H1 (cell line): ENCODE measurements around the gene SEC61G. TPM values are rescaled to one million over a fixed set of nuclear protein-coding genes. Genes with fewer than 3 reads are reported as not detected.

Experiments used
- CTCF ChIA-PET: fragments of 300-600 bp; sonication (Branson Sonifier 250); formaldehyde crosslinking; loops from one replicate; lab custom pipeline; 2021; ENCODE audit not compliant: partially characterized antibody; lab: Charles Lee
- POLR2A ChIA-PET: fragments of 300-600 bp; sonication (Branson Sonifier 250); formaldehyde crosslinking; loops from one replicate; lab custom pipeline; 2021; ENCODE audit warnings: inconsistent platforms; ENCODE audit not compliant: partially characterized antibody; lab: Charles Lee
- DNase-seq, 2 experiments: peaks; one replicate each; pipeline versions ENCODE4 v3.0.0 to v3.0.0-alpha.2; 2010 to 2022; ENCODE audit warnings: low spot score in 2 of 2, low read depth in 1 of 2, mixed read lengths in 1 of 2
- FAIRE-seq: peaks from 2 replicates; lab custom pipeline; 2011; peaks lifted over from hg19 to GRCh38; lab: Jason Lieb, UNC
- H2AFZ ChIP-seq: 2 replicates; pipeline ENCODE4 v1.8.1; 2012; ENCODE audit warnings: low read length, inconsistent platforms
- H2AK5ac ChIP-seq: 2 replicates; pipeline ENCODE4 v1.6.1; 2013; ENCODE audit warnings: low read depth, low read length
- H2BK120ac ChIP-seq: replicated peaks from 2 replicates; pipeline ENCODE3; 2013; ENCODE audit warnings: low read depth, low read length, inconsistent platforms
- H2BK12ac ChIP-seq: 2 replicates; pipeline ENCODE4 v1.6.1; 2013; ENCODE audit warnings: low read depth, low read length
- H2BK15ac ChIP-seq: 2 replicates; pipeline ENCODE4 v1.6.1; 2013; ENCODE audit warnings: low read length
- H2BK20ac ChIP-seq: 2 replicates; pipeline ENCODE4 v1.6.1; 2013; ENCODE audit warnings: low read length
- H2BK5ac ChIP-seq: 2 replicates; pipeline ENCODE4 v1.6.1; 2013; ENCODE audit warnings: low read depth, low read length
- H3K14ac ChIP-seq: 2 replicates; pipeline ENCODE4 v1.6.1; 2013; ENCODE audit warnings: inconsistent platforms; ENCODE audit not compliant: insufficient read length
- H3K18ac ChIP-seq: 2 replicates; pipeline ENCODE4 v1.6.1; 2013; ENCODE audit warnings: low read length; ENCODE audit errors: extremely low read depth
- H3K23ac ChIP-seq: 2 replicates; pipeline ENCODE4 v1.6.1; 2013; ENCODE audit warnings: inconsistent platforms; ENCODE audit not compliant: insufficient read length
- H3K23me2 ChIP-seq: 2 replicates; pipeline ENCODE4 v1.6.1; 2013; ENCODE audit warnings: low read depth, low read length
- H3K27ac ChIP-seq: 2 replicates; pipeline ENCODE4 v1.6.1; 2011; ENCODE audit warnings: low read depth, low read length, inconsistent platforms
- H3K27me3 ChIP-seq, 4 experiments: replicated peaks in 1 of 4; 1 replicate in 1 of 4; 2 replicates in 3 of 4; pipeline versions ENCODE4 v1.6.1 to v1.8.1; 2011 to 2013; ENCODE audit warnings: low read length in 3 of 4, mild to moderate bottlenecking in 3 of 4, inconsistent platforms in 2 of 4, mixed read lengths in 2 of 4, moderate library complexity in 1 of 4; ENCODE audit not compliant: control insufficient read depth in 3 of 4, insufficient read depth in 3 of 4; ENCODE audit errors: extremely low read depth in 1 of 4
- H3K36me3 ChIP-seq, 4 experiments: 2 replicates each; pipeline versions ENCODE4 v1.6.1 to v1.8.1; 2011 to 2013; ENCODE audit warnings: mild to moderate bottlenecking in 4 of 4, low read length in 3 of 4, moderate library complexity in 2 of 4, control low read depth in 1 of 4, inconsistent platforms in 1 of 4; ENCODE audit not compliant: insufficient read depth in 4 of 4, control insufficient read depth in 2 of 4
- H3K4ac ChIP-seq: replicated peaks from 2 replicates; pipeline ENCODE3; 2013; ENCODE audit warnings: low read length, low read depth, mixed read lengths, inconsistent platforms; ENCODE audit not compliant: insufficient read length
- H3K4me1 ChIP-seq, 4 experiments: replicated peaks in 1 of 4; 1 replicate in 1 of 4; 2 replicates in 3 of 4; pipeline versions ENCODE4 v1.6.1 to v1.8.1; 2011 to 2013; ENCODE audit warnings: low read length in 3 of 4, inconsistent platforms in 2 of 4, mixed read lengths in 1 of 4; ENCODE audit not compliant: insufficient read depth in 4 of 4, control insufficient read depth in 3 of 4
- H3K4me2 ChIP-seq, 2 experiments: 2 replicates each; pipeline versions ENCODE4 v1.6.1 to v1.8.1; 2011 to 2013; ENCODE audit warnings: low read depth in 2 of 2, low read length in 2 of 2, control low read depth in 1 of 2, inconsistent platforms in 1 of 2, mild to moderate bottlenecking in 1 of 2; ENCODE audit not compliant: insufficient read depth in 1 of 2
- H3K4me3 ChIP-seq, 4 experiments: fragments of 200-600, 300-600 bp in 1 of 4; sonication (generic), shearing (Covaris generic), sonication (Bioruptor Twin) in 1 of 4; 2 replicates each; pipeline versions ENCODE4 v1.5.1 to v1.8.1; 2011 to 2016; ENCODE audit warnings: low read length in 4 of 4, low read depth in 3 of 4, control low read depth in 2 of 4, inconsistent platforms in 2 of 4, mild to moderate bottlenecking in 2 of 4, mixed read lengths in 1 of 4, moderate library complexity in 1 of 4; ENCODE audit not compliant: insufficient read depth in 2 of 4; ENCODE audit errors: extremely low read depth in 1 of 4
- H3K56ac ChIP-seq: replicated peaks from 2 replicates; pipeline ENCODE3; 2013; ENCODE audit warnings: low read depth, mild to moderate bottlenecking, mixed read lengths, low read length, inconsistent platforms; ENCODE audit not compliant: insufficient read length
- H3K79me1 ChIP-seq: 2 replicates; pipeline ENCODE4 v1.6.1; 2013; ENCODE audit warnings: low read depth, low read length, control low read depth
- H3K79me2 ChIP-seq, 2 experiments: 2 replicates each; pipeline versions ENCODE4 v1.6.1 to v1.8.1; 2012 to 2013; ENCODE audit warnings: low read length in 2 of 2, mild to moderate bottlenecking in 2 of 2, inconsistent platforms in 1 of 2; ENCODE audit not compliant: insufficient read depth in 2 of 2, control insufficient read depth in 1 of 2
- H3K9ac ChIP-seq, 4 experiments: replicated peaks in 1 of 4; 1 replicate in 1 of 4; 2 replicates in 3 of 4; pipeline versions ENCODE4 v1.6.1 to v1.8.1; 2011 to 2013; ENCODE audit warnings: low read depth in 3 of 4, low read length in 3 of 4, control low read depth in 2 of 4, mild to moderate bottlenecking in 2 of 4, moderate library complexity in 2 of 4, inconsistent platforms in 1 of 4; ENCODE audit errors: extremely low read depth in 1 of 4
- H3K9me3 ChIP-seq, 2 experiments: 2 replicates each; pipeline versions ENCODE4 v1.6.1 to v1.8.1; 2012 to 2013; ENCODE audit warnings: mild to moderate bottlenecking in 2 of 2, moderate library complexity in 2 of 2, control low read depth in 1 of 2, inconsistent platforms in 1 of 2, low read depth in 1 of 2, low read length in 1 of 2, mixed read lengths in 1 of 2; ENCODE audit not compliant: insufficient read depth in 2 of 2
- H4K20me1 ChIP-seq, 2 experiments: replicated peaks in 1 of 2; 2 replicates each; pipeline versions ENCODE3 to v1.8.1; 2011 to 2013; ENCODE audit warnings: inconsistent platforms in 2 of 2, low read length in 2 of 2, mild to moderate bottlenecking in 1 of 2; ENCODE audit not compliant: insufficient read depth in 2 of 2, control insufficient read depth in 1 of 2
- H4K5ac ChIP-seq: 2 replicates; pipeline ENCODE4 v1.6.1; 2013; ENCODE audit warnings: low read length, low read depth, mixed read lengths, inconsistent platforms; ENCODE audit not compliant: insufficient read length
- H4K8ac ChIP-seq: 2 replicates; pipeline ENCODE4 v1.8.0; 2013; ENCODE audit warnings: mild to moderate bottlenecking, moderate library complexity, low read length, inconsistent platforms; ENCODE audit not compliant: insufficient read depth; ENCODE audit errors: extremely low read depth
- H4K91ac ChIP-seq: replicated peaks from 2 replicates; pipeline ENCODE3; 2013; ENCODE audit warnings: low read length, mixed read lengths, inconsistent platforms; ENCODE audit not compliant: insufficient read length
- EP300 ChIP-seq, 2 experiments: IDR thresholded peaks; 1 replicate in 1 of 2; 2 replicates in 1 of 2; pipeline ENCODE4 v1.6.1; 2011 to 2012; ENCODE audit warnings: low read depth in 2 of 2, low read length in 2 of 2, mild to moderate bottlenecking in 2 of 2, borderline replicate concordance in 1 of 2, inconsistent platforms in 1 of 2, moderate library complexity in 1 of 2
- JUND ChIP-seq: IDR thresholded peaks from 2 replicates; pipeline ENCODE4 v1.6.1; 2011; ENCODE audit warnings: mild to moderate bottlenecking, improper control_type of control experiment, low read length
- NANOG ChIP-seq: IDR thresholded peaks from 2 replicates; pipeline ENCODE4 v1.6.1; 2011; ENCODE audit warnings: low read length, low read depth, mild to moderate bottlenecking, inconsistent platforms; ENCODE audit not compliant: insufficient read depth, poor library complexity, severe bottlenecking
- POU5F1 ChIP-seq: IDR thresholded peaks from 2 replicates; pipeline ENCODE4 v1.6.1; 2011; ENCODE audit warnings: low read depth, mild to moderate bottlenecking, low read length, moderate library complexity
- TAF7 ChIP-seq: optimal IDR thresholded peaks from 2 replicates; pipeline ENCODE3; 2011; ENCODE audit warnings: low read depth, mild to moderate bottlenecking, inconsistent platforms, low read length, moderate library complexity, borderline replicate concordance
- ZNF274 ChIP-seq: IDR thresholded peaks from 2 replicates; pipeline ENCODE4 v1.7.0; 2012; ENCODE audit warnings: low read length, borderline replicate concordance; ENCODE audit errors: extremely low read depth
- WGBS, 2 experiments: shearing (Covaris generic) in 1 of 2; methylation state at CpG; one replicate each; pipeline versions ENCODE4 v1.1.6 to v1.1.7; 2013 to 2015; ENCODE audit warnings: low lambda C conversion rate in 2 of 2, mixed read lengths in 2 of 2, inconsistent platforms in 1 of 2, low coverage in 1 of 2, missing lambda C conversion rate in 1 of 2; ENCODE audit not compliant: insufficient replicate concordance in 2 of 2, insufficient coverage in 1 of 2, insufficient read length in 1 of 2; ENCODE audit errors: extremely low coverage in 1 of 2, missing lambda C conversion rate in 1 of 2; 5-methylcytosine and 5-hydroxymethylcytosine counted together
- polyA plus RNA-seq, 7 experiments: library from polyadenylated mRNA; depleted of rRNA in 3 of 7; stranded (reverse) in 5 of 7; unstranded in 2 of 7; fragments of >200 nt in 5 of 7; fragments of 200-250 nt in 2 of 7; gene quantifications; 1 replicate in 5 of 7; 2 replicates in 1 of 7; 4 replicates in 1 of 7; pipeline versions ENCODE4 v1.2.1 to v1.2.3, GENCODE V29; 2011 to 2013; ENCODE audit warnings: missing spikeins in 2 of 7, mixed read lengths in 2 of 7
- total RNA-seq: library from RNA; stranded (reverse); fragmentation: NEBNext Ultra II Directional; extraction: Animal tissue kit (Norgen Biotek cat#: 25700); gene quantifications from 2 replicates; pipeline ENCODE4 v1.2.1, GENCODE V29; 2021

Gene SEC61G
- total and polyA plus RNA-seq, 2 of the 8 experiments (the other 6 are each of a cell fraction or from before 2014, with no cell fraction given): 142 to 274 TPM

DNA sequence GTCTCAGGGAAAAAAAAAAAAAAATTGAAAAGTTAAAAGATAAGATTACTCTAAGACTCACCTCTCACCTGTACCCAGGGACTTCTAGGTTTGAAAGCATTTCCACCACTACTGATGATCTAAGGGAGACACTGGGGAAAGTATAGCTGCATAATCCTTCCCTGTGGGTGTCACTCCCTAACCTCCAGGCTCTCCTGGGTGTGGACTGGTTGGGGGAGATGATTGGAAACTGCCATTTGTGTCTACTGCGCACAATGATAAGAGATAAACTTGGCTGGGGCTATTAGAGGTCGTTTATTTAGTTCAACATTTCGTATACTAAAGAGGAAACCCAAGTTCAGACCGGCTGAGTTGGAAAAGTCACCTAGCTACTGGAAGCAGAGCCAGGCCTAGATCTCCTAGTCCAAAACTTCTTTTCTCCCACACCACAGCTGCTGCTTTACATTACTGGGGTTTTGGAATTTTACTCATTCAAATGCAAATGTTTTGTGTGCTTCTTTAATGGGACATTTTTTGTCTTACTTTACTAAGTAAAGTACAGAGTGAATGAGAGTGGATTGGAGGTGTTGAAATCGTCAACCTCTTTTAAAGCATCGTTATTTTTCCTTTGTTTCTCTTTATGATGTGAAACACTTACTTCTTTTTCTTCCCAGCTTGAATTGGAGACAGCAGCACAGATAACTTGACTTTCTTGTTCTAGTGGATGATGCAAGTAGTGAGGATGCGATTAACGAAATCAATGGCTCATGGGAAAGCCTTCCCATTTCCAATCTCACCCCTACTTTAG lies 22.3 kb upstream of the SEC61G start:
- POLR2A ChIA-PET: interaction anchor here (0.7 to 1.6 kb wide), 4 partner anchors 15 to 635 kb away, joined by 3 to 5 read pairs (median 4); partner anchors contain the start of gene SEC61G
- peak; percentile 22; the same call in 1 of the 2 replicates for TF ChIP-seq POU5F1
- TF ChIP-seq ZNF274: no peak
- 0 out of 2 replicates have a peak, but pooled peaks have one; percentile 11 for TF ChIP-seq JUND
- TF ChIP-seq NANOG: peak; percentile 63
- no peak for TF ChIP-seq TAF7
- TF ChIP-seq EP300 (IDR thresholded peaks at IDR 0.05; ENCODE audit: borderline replicate concordance in 1 of 2, low read depth in 2 of 2, low read length in 2 of 2): peak in 1 of 2 experiments; percentile 62; a peak in 1 of 3 replicates

More for the DNA sequence above, 22.3 kb upstream of the SEC61G start:
- peak; percentile 52 for FAIRE-seq
- H3K79me2 ChIP-seq: no peaks in the 10 kb centered on the region
- H3K23ac ChIP-seq: no peak overlapping the region
- no peak overlapping the region for H3K14ac ChIP-seq
- H4K5ac ChIP-seq: no peak overlapping the region
- H2BK120ac ChIP-seq: peak overlapping the region; percentile 19
- H4K91ac ChIP-seq: peak overlapping the region; percentile 78
- no peak overlapping the region for H2AK5ac ChIP-seq
- H3K9ac ChIP-seq: no peak overlapping the region; a peak in 1 of 7 replicates
- H2BK15ac ChIP-seq: no peak overlapping the region
- 40% methylated on average over 8 of the region's 8 CpGs; no CpG with 5 or more reads in 1 of the 2 experiments for WGBS, 2 experiments
- H3K4ac ChIP-seq: peak overlapping the region; percentile 63
- H3K79me1 ChIP-seq: no peaks in the 10 kb centered on the region
- H4K8ac ChIP-seq: no peak overlapping the region
- H3K4me1 ChIP-seq: peaks cover 4 to 13% (median 12%) of the 10 kb centered on the region in 4 experiments
- no peaks in the 10 kb centered on the region for H4K20me1 ChIP-seq
- H2BK12ac ChIP-seq: peak overlapping the region; percentile 99; the same call in 1 of the 2 replicates
- peak overlapping the region; percentile 97; the same call in 1 of the 2 replicates for H2BK20ac ChIP-seq
- H2BK5ac ChIP-seq: peak overlapping the region; percentile 95; the same call in 1 of the 2 replicates
- peaks cover 0 to 5% of the 10 kb centered on the region in 2 experiments; a peak in 1 of 4 replicates for H3K9me3 ChIP-seq
- peak overlapping the region in 1 of 4 experiments; percentile 9; a peak in 1 of 8 replicates for H3K4me3 ChIP-seq
- peak overlapping the region; percentile 91; the same call in 1 of the 2 replicates for H3K18ac ChIP-seq
- no peak for DNase-seq
- H3K56ac ChIP-seq: no peak overlapping the region
- CTCF ChIA-PET: interaction anchor here (1.0 to 2.1 kb wide), 4 partner anchors 26 to 474 kb away, joined by 3 to 8 read pairs (median 4); no protein-coding TSS in a partner anchor
- H3K27ac ChIP-seq: no peak overlapping the region
- no peaks in the 10 kb centered on the region; the same call in 1 of the 2 replicates for H3K23me2 ChIP-seq
- H3K27me3 ChIP-seq: peaks cover 0 to 3% (median 0%) of the 10 kb centered on the region in 4 experiments; a peak in 1 of 7 replicates
- H2AFZ ChIP-seq: no peak overlapping the region
- peak overlapping the region; percentile 53 to 58 for H3K4me2 ChIP-seq
- H3K36me3 ChIP-seq: no peaks in the 10 kb centered on the region
